HG02642 (cell line): Measurements from ENCODE around the gene FAT1.

Experiments used
- ATAC-seq: cut with Tn5 transposase; IDR thresholded peaks from one replicate; pipeline ENCODE4 v1.9.1; 2021; ENCODE audit warnings: mild to moderate bottlenecking; ENCODE audit not compliant: unreplicated experiment, poor library complexity

Gene FAT1

DNA sequence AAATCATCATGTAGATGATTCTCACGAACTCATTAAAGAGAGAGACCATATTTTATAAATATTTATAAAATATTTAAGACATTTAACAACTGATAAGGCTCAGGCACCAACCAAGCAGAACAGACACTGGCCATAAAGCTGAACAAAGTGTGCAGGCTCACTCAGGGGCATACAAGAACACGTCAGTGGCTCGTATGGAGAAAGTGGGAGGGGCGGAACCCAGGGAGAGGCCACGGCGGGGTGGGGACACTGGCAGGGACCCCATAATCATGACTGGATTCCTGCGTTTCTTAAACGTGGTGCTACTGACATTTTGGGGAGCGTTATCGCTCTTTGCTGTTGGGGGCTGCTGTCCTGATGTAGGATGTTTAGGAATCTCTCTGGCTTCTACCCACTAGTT lies 31.3 kb upstream of the FAT1 start:
- no peak for ATAC-seq

GRCh38 chr4:186752325-186752724 lies 28.7 kb upstream of the FAT1 start:
- ATAC-seq, result no peak

DNA sequence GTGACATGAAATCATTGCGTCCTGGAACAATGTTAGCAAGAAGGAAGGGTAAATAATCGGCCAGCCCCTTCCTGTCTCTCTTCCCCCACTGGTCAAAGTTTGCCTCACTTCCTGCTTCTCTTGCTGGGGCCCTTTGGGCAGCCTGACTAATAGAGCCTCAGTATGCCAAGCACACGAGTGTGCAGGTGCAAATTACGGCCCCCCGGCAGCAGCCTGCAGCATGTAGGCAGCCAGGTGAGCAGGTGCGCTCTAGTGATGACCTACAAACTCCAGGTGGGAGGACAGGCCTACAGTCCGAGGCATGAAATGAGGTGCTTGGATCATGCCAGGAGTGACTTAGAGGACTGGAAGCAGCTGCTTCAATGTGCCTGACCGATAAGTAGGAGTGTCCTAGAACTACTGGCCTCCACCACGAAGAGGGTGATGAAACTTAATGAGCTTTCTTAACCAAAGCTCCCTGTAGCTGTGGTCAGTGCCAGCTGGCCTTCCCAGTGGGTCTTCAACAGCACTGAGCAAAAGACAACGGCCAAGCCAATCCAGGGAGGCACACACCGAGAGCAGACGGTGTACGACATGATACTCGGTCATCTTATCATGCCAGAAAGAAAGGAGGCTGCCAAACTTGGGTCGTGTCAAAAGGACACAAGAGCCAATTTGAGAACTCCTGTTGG lies 26.1 kb upstream of the FAT1 start:
- no peak for ATAC-seq

DNA sequence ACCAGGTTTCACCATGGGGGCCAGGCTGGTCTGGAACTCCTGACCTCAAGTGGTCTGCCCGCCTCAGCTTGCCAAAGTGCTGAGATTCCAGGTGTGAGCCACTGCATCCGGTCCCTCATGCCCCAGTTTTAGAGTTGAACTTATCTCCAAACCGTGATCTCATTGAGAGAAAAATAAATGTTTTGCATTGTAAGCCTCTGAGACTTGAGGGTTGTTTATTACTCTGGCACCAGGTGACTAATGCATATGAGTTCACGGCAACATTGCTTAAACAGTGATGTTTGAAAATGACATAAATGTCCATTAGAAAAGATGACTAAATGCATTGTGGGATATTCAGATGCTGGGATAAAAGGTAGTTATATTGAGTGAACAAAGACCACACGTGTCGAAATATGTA lies 22.9 kb upstream of the FAT1 start:
- ATAC-seq, result no peak

DNA sequence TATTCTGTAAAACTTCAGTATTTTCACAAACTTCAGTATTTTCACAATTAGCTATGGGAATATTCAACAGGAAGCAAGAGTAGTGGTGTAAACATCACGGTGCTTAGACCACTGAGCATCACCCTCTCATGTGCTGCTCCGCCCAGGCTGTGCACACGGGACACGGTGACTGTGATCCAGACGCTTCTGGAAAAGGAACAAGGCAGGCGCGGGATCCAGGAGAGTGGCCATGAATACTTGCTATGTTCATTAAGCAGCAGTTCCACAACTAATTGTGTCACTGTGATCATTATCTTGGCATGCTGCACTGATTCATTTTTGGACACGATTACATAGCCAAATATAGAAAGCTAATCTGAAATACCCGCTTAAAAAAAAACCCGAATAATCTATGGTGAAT lies 19.6 kb upstream of the FAT1 start:
- no peak for ATAC-seq

DNA sequence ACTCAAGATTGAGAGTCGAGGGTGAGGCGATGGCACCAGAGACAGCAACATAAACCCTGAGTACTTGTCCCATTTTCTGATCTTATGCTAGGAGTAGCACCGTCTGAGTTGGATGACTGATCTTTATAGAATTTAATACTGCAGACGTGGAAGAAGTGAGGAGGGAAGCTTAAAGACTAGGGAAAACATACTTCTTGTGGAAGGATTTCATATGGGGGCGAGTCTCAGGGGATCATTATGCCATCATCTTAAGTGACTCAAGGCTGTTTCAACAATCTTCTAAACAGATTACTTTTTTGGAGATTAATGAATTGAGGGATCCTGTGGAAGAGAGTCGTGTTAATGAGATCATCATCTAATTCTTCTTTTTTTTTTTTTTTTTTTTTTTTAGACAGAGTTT lies 17.2 kb upstream of the FAT1 start:
- no peak for ATAC-seq

- no peak for ATAC-seq
Observed at GRCh38 chr4:186739802-186740434, 16.3 kb upstream of the FAT1 start.

- ATAC-seq, result no peak
Observed at GRCh38 chr4:186739317-186739716, 15.7 kb upstream of the FAT1 start.

GRCh38 chr4:186738421-186738820 lies 14.8 kb upstream of the FAT1 start:
- ATAC-seq, result no peak

DNA sequence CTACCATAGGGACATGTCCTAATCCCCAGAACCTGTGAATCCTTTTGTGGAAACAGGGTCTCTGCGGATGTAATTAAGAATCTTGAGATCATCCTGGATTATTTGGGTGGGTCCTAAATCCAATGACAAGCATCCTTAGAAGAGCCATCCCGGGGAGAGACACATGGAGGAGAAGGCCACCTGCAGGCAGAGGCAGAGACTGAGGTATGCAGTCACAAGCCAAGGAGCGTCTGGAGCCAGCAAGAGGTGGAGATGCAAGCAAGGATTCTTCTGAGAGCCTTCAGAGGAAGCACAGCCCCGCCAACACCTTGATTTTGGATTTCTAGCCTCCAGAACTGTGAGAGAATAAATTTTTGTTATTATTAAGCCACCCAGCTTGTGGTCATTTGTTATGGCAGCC lies 13.8 kb upstream of the FAT1 start:
- no peak for ATAC-seq

DNA sequence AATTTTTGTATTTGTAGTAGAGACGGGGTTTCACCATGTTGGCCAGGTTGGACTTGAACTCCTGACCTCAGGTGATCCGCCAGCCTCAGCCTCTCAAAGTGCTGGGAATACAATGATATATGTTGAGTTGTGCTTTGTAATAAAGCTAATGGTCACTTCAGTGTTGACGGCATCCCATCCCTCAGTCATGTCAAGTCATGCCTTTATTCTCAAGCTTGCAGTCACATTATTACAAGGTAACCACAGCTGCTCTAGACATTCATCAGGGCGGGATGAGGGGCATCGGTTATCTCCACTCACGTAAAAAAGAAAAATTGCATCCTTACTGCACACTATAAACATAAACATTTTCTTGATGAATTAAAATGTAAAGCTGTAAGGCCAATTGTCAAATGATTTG lies 12.8 kb upstream of the FAT1 start:
- no peak for ATAC-seq

- ATAC-seq, result no peak
Observed at GRCh38 chr4:186734251-186734650, 10.6 kb upstream of the FAT1 start.

- no peak for ATAC-seq
Observed at GRCh38 chr4:186733778-186734177, 10.1 kb upstream of the FAT1 start.

DNA sequence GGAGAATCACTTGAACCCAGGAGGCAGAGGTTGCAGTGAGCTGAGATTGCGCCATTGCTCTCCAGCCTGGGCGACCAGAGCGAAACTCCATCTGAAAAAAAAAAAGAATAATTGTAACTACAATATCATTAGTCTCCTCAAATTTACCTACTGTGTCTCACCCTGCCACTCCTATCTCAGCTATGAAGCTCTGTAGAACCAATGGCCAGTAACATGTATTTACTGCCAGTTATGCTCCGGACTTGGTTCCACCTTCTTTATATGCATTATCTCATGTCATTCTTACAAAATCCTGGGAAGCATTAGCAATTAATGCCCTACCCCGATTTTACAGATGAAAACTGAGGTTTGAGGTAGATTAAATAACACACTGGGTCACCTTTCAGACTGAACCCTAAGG lies 7.0 kb upstream of the FAT1 start:
- ATAC-seq, result no peak

GRCh38 chr4:186729856-186730255 lies 6.2 kb upstream of the FAT1 start:
- ATAC-seq, result no peak

DNA sequence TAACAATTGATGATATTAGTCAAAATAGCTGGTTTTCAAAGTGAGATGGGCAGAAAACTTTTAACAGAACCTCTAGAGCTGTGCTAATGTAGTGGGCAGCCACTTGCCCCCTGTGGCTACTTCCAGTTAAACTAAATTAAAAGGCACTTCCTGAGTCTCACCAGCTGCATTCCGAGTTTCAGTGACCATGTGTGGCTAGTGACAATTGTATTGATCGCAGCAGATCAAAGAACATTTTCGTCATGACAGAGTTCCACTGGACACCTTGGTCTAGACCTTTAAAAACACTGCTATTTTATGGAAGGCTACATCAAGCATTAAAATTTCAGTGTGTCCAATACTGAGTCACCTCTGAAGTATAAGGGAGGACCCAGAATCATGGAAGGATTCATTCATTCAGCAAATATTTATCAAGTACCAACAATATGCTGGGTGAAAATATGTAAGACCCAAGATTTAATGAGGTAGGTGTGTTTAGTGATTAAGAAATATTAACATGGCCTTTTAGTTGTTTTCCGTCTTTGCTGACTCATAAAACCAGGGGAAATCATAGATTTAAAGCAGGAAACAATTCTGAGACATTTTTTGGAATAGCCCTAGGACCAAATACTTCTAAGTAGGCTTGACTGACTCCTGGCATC lies 5.1 kb upstream of the FAT1 start:
- ATAC-seq, result no peak

DNA sequence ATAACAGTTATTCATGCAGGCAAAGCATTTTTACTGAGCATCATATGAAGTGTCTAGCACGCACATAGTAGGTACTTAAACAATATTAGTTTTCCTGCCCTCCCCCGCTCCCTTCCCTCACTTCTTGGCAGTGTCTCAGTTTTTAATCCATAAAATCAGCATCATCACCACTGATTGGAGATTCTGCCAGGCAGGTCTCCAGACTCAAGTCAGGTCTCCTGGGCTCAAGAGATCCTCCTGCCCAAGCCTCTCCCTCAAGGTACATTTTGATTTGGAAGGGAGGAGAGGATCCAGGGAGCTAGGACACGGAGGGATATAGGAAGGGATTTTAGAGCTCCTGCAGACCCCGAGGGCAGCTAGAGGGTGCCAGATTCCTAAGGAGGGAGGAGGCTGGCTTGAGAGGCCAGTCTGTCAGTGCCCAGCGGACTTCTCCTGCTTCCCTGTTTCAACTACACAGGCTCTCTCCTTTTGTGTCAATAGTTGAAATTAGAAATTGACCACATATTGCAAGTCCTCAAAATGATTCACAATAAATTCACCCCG lies 4.4 kb upstream of the FAT1 start:
- no peak for ATAC-seq

DNA sequence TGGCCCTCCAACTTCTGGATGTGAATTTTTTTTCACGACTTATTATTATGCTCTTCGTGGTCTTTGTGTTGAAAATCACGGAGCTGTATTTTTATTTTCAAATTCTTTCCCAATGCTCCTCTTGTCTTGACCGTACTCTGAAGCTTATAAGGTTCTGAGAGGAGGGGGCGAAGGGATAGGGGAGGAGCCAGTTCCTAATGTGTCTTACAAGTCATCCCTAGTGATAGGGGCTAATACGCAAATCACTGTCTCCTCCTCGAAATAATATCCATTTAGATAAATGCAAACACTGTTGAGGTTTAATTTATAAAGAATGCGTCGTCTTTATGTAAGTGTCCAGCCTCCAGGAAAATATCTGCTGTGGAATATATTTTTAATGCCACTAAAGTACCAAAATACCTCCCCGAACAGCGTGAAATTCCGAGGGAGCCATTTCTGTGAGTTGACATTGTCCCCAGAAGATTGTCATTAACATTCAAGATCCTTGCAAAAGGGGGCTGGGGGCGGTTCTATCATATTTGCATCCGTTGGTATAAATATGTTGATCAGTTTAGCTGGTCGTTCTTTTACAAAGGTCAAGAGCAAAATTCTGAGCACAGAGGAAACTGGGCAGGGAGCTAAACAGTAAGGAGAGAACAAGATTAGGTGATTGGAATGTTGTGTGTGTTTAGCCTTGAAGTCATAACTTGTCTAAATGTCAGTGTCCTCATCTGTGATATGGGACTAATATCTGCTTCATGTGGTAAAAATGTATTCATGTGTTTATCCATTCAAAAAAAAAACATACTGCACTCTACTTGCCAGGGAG lies 3.7 kb upstream of the FAT1 start:
- ATAC-seq, result no peak

DNA sequence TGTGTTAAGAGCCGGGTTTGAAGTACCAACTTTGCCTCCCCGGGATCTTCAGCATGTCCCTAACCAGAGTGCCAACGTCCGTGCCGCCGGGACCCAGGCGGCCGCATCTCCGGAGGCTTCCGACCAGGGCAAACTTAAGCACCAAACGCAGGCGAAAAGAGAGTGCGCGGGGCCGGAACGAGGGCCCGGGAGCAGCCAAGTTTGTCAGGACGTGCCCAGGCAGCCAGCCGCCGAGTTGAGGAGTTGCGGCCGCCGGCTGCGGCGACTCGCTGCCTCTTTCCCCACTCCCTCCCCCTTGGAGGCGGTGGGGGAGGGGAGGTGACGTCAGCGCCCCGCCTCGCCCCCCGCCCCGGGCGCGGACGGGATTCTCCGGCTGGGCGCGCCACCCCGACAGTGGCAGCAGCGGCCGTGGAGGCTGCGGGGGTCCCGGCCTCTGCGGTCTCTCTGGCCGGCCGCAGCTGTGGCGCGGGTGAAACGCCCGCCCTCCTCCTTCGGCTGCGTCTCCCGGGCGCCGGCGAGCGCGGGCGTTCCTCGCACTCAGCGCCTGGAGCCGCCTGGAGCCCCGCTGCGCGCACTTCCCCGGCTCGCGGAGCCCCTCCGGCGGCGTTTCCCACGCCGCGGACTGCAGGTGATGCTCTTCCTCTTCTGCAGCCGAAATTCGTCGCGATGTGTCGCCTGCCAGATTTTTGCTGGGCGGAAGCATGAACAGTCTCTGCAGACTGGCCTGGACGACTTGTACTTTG lies 2.9 kb upstream of the FAT1 start:
- ATAC-seq, result no peak
